Activated CD4-positive, alpha-beta T cell treated with anti-CD3 and anti-CD28 coated beads, Interleukin-2, amount 50 U/mL, for 24 hours (primary cell): ENCODE measurements around the gene LAMA3.

Experiments
- DNase-seq, 2 donors: peaks; one replicate each; pipeline ENCODE4 v3.0.0-alpha.2; 2020; ENCODE audit warnings: low read depth in 1 of 2, low spot score in 1 of 2

The LAMA3 gene

DNA sequence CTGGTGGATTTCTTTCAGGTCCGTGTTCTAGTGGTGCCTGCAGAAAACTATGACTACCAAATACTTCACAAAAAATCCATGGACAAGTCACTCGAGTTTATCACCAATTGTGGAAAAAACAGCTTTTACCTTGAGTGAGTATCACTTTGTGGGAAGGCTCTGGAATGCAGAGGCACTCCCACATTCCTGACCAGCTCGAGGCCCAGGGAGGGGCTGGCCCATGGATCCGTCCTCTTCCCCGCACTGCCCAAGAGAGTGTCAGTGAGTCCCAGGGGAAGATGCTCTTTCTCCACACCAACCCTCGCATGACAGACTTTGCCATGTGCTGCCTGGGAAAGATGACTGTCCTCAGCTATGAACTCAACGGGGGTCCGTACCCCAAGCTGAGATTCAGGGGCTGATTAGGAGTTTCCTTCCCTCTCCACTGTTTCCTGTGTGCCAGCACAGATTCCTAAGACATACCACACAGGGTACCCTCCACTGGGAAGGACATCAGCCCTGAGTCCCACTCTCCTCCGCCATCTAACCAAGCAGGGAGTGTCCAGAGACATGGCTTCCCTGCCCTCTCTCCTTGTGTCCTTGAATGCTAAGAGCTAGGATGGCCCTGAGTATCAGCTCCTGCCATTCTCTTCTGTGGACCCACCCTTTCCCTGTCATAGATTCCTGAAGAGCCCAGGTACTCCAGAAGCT is 155.9 kb downstream of the LAMA3 start:
- no peak for DNase-seq

DNA sequence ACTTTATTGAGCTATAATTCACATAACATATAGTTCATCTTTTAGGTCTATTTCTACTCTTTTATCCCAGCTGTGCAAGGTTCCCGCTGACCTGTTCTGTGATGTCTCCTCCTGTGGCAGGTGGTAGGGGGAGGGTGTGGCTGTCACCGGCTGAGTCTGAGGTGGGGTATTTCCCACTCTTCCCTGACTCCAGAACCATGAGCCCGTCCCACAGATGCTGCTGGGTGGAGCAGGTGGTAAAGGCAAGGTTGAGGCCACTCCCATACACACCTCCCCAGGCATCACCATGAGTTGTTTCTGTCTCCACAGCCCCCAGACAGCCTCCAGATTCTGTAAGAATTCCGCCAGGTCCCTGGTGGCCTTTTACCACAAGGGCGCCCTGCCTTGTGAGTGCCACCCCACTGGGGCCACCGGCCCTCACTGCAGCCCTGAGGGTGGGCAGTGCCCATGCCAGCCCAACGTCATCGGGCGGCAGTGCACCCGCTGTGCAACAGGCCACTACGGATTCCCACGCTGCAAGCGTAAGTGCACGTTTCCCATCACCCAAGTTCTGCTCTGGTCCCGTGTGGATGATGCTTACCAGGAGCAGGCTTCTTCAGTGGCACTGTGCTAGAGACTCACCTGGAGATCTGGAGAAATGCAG is 156.9 kb downstream of the LAMA3 start:
- DNase-seq: no peak

DNA sequence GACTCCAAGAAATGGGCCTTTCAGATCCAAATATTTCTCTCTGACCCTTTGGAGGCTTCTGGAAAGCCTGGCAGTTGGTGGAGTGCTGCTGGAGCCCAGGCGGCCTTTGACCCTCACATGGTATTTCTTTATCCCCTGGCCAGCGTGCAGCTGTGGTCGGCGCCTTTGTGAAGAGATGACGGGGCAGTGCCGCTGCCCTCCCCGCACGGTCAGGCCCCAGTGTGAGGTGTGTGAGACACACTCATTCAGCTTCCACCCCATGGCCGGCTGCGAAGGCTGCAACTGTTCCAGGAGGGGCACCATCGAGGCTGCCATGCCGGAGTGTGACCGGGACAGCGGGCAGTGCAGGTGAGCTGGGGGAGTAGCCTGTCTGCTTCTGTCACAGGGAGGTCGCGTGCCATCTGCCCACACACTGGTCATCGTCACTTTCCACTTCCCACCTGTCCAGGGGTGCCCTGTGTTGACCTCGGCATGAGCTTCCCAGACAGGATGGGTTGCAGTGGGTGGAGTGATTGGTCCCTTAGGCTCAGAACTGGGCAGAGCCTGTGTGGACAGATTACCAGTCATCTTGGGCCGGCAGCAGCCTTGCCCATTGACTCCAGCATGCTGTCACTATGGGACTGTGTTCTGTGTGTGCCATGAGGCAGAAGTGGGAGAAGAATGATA is 158.2 kb downstream of the LAMA3 start:
- DNase-seq: no peak

DNA sequence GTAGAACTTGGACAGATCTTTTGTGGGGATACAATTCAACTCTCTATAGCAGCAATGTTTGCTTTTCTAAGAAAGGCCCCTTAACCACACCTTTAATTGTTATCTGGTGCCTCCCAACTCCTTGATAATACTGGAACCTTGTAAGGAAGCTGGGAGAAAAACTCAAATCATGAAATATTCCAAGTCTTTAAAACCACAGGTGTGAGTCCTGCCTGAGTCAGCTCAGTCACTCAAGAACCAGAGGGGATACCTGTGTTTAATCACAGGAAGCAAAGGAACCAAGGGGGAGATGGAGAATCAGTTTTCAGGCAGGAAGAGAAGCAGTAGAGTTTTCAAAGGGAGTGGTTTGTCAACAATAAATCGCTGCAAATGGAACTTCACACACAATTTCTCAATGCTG is 159.9 kb downstream of the LAMA3 start:
- no peak for DNase-seq

DNA sequence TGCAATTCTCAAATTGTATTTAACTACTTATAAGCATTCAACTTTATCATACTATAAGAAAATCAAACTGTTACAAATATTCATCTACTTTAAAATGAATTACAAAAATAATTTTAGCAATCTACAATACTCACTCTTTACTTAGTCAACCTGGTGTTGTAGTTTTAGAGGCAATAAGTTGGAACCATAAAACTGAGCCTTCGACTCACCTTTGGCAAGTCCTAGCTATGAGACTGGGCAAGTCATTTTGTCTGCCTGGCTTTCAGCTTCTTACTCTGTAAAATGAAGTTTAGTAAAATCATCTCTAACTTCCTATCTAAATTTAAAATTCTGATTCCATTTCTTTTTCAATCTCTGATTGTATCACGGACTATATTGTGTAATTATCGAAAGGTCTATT is 161.0 kb downstream of the LAMA3 start:
- no peak for DNase-seq

DNA sequence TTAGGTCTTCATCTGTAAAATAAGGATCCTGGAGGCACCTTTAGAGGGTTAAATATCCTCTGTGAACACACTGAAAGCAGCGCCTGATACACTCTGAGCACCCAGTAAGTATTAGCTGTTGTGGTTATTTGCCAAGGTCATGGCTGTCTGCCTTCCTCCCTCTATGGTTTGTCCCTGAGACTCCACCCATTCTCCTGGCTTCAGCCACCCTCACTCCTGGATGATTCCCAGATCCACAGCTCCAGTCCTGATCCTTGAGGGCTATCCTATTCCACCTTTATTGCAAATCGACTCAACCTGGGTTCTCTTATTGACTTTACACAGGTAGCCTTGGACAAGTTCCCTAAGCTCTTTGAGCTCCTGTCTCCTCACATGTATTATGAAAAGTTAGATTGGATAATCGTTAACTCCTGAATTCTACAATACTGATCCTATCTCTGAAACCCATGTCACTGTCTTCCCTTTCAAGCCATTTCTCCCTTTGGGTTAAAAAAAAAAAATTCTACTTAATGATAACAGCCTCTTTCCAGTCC is 162.3 kb downstream of the LAMA3 start:
- DNase-seq: no peak

DNA sequence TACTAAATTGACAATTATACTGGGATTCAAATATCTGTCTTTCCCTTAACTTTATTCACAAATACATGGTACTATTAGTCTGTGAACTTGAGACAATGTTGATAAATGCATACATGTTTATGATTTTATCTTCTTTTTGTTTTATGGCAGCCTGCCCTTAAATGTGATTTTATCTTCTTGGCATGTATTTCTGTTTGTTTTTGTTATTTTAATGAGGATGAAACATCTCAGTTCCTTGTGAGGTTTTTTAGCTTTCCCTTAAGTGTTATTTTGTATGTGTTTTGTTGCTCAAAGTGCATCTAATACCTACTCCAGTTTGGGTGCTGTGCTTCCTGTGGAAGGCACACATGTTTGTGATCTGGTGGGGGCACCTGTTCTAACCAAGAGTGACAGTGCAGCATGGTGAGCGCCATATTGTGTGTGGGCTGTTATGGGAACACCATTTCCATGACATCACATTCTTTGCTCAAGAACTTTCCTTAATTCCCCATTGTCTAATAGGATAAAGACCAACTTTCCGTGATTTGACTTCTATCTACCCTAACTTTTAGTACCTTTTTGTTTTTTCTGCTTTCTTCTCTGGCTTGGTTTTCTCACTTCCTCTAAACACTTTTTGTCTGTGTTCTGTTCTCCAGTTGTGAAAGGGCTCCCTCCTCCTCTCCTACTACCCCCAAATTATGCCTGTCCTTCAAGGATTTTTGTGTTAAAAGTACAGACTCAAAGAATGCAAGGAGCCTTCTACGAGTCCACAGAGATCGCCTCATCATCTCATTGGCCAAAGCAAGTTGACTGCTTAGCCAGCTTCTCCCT is 163.2 kb downstream of the LAMA3 start:
- DNase-seq: no peak

DNA sequence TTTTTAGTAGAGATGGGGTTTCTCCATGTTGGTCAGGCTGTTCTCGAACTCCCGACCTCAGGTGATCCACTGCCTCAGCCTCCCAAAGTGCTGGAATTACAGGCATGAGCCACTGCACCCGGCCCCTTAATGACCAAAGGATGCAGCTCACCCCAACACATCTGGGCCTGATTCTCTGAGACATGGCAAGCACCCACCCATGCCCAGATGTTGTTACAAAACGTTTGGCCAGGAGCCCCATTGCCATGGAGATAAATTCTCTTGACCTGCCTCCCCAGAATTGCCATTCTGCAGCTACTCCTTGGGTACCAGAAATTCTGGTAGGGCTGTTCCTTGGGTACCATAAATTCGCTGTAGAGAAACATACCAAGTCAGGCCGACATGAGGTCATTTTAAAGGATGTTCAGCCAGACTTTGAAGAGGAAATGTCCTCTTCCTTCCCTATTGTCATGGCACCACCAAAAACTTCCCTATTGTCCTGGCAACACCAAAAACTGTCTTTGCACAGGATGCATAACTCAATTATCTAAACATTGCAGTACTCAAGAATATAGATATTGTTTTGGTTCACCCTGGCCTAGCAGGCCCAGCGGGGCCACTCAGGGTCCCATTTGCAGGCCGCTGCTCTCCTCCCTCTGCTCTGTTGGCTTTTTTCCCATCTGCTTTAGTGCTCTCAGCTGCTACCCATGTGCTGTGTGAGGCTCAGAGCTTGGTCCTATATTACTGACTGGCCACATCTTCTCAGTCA is 164.4 kb downstream of the LAMA3 start:
- DNase-seq: no peak

DNA sequence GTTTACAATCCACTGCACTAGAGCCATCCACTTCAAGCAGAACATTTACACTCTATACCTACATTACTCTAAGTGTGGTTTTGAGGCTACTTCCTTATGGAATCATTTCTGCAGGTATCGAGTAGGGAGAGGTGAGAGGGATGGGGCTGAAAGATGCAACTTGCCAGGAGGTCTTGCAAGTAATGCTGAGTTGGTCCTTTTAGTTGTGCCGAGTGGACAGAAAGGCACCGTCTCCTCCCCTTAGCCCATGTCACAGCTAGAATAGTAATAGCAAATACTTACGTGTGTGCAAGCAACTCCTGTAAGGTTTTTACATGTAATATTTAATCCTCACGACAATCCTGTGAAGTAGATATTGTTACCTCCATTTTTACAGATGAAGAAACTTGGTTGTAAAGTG is 166.5 kb downstream of the LAMA3 start:
- no peak for DNase-seq

DNA sequence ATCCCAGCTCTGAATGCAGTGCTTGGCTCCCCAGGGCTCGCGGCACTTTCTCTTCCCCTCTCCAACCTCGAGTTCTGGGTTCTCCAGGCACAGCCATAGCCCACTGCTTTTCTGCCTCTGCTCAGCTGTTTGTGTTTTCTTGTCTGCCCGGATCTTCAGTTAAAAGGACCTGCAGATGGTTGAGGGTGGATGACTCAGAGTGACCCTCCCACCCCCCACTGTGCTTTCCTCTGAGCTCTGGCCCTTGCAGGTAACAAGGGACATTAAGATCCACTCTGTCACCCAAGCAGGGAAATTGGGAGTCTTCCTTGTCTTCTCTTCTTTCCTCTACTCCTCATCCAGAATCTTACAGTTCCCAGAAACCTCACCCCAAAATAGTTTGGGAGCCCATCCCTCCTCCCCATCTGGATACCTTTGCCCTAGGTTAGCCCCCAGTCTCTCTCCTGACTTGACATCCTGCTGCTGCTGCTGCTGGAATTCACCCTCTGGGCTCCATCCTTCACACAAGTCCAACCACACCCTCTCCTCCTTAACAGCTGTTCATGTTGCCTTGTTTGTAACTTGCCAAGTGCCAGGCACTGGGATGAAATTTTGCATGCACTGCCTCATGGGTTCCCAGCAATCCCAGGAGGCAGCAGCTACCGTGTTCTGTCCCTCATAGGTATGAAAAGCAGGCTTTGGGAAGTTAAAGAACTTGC is 167.4 kb downstream of the LAMA3 start:
- no peak for DNase-seq

DNA sequence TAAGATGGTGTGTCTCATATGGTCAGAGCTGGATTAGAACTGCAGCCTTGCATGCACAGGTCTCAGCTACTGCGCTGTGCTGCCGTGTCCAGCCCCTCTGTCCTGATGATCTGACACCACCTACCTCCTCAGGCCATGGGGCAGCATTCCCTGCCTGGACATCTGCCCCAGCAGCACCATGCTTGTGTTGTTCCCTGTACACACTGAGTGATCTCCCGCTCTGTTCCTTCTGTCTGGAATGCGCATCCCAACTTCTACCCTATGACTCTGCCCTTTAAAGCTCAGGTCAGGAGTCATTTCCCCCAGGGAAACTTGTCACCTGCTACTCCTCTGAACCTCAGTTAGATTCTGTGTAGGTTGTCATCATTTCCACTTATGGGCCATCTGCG is 167.9 kb downstream of the LAMA3 start:
- DNase-seq: no peak

DNA sequence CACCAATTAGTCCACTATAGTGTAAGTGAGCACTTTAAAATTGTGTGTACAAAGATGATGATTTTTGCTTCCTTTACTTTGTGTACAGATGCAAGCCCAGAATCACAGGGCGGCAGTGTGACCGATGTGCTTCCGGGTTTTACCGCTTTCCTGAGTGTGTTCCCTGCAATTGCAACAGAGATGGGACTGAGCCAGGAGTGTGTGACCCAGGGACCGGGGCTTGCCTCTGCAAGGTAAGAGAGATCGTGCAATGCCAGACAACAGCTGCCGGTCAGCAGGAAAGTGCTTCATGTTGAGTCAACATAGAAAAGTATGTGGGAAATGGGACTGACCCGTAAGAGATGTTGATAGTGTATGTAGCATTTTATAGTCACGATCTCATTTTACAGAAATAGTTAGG is 168.5 kb downstream of the LAMA3 start:
- no peak for DNase-seq

DNA sequence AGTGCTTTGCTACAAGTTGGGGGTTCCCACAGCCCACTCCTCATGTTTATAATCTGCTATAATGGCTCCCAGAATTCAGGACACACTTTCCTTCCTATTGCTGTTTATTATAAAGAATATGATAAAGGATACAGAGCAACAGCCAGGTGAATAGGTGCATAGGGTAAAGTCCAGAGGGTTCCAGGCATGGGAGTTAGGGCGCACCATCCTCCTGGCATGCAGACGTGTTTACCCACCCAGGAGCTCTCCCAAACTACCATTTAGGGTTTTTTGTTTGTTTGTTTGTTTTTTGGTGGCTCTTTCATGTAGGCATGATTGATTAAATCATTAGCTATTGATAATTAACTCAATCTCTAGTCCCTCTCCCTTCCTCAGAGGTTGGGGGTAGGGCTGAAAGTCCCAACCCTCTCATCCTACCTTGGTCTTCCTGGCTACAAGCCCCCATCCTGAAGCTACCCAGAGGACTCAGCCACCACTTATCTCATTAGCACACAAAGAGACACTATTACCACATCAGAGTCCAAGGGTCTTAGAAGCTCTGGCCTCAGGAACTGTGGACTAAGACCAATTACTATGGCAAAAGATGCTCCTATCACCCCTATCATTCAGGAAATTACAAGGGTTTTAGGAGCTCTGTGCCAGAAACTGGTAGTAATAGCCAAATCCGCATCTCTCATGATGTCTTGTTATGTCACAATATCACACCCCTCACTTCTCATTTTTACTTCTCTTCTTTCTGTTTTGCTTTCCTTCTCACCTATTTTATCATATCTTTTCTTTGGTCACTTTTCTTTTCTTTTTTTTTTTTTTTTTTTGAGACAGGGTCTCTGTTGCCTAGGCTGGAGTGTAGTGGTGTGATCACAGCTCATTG is 170.4 kb downstream of the LAMA3 start:
- no peak for DNase-seq

DNA sequence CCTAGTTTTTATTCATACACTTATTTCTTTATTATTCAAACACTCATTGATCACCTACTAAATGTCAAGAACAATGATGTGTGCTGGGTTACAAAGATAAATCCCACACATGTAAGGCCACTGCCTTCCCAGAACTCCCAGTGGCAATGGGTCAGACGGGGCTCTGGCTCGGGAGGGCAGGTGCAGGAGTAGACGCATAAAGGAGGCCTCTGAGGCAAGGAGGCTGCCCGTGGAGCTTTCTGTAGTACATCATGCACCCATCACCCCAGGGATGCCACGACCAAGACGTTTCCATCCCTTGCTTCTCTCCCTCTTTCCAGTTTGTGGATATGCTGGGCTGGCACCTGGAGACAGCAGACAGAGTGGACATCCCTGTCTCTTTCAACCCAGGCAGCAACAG is 172.1 kb downstream of the LAMA3 start:
- DNase-seq: no peak

DNA sequence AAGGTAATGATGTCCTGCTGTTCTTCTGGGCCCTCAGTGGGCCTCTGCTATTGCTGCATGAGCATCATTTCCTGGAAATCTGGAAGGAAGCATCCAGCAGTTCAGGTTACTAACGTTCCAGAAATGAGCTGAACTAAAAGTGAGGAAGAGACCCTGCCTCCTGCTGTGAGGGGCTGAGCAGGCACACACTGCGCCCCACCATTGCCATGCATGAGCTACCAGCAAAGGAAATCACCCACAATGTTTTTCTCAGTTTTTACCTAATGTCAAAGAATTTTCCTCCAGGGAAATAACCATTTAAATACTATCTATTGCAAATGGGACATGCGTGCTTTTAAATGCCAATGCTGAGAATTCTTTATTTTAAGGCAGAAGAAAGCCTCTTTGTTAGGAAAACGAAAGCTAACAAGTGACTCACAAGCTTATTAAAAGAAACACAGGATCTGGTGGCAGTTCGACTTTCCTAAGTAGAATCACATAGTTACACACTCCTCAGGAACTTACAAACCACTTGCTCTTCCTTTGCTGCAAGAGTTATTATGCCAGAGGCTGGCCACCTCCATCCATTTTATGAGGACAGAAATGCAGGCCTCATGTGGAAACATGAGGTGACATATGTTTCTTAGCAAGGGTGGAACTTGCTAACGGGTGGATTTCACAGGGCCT is 172.7 kb downstream of the LAMA3 start:
- DNase-seq: no peak

DNA sequence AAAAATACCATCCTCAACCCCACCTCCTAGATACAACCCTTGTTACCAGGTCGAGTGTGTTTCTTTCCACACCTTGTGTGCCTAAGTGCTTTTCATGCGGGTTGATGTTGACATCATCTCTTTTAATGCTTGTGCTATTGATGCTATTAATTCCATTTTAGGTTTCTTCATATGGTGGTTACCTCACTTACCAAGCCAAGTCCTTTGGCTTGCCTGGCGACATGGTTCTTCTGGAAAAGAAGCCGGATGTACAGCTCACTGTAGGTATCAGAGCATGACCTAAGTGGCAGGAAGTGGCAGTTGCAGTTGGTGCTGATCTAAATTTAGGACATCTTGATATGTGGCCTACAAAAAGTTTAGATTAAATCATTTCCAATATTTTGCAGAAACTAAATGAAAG is 175.4 kb downstream of the LAMA3 start:
- DNase-seq: no peak

DNA sequence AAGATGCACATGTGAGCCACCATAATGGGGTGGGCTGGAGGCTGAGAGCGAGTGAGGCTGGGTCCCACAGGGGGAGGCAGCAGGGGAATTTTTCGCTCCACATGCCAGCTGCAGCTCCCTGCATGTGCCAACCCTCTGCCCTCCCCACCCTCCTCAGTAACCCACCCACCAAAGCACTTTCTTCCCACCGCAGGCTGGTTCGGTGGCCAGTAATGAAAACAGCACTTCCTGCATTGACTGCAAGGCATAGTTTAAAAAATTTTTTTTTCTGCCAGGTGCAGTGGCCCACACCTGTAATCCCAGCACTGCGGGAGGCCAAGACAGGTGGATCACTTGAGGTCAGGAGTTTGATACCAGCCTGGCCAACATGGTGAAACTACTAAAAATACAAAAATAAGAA is 177.8 kb downstream of the LAMA3 start:
- DNase-seq: no peak

DNA sequence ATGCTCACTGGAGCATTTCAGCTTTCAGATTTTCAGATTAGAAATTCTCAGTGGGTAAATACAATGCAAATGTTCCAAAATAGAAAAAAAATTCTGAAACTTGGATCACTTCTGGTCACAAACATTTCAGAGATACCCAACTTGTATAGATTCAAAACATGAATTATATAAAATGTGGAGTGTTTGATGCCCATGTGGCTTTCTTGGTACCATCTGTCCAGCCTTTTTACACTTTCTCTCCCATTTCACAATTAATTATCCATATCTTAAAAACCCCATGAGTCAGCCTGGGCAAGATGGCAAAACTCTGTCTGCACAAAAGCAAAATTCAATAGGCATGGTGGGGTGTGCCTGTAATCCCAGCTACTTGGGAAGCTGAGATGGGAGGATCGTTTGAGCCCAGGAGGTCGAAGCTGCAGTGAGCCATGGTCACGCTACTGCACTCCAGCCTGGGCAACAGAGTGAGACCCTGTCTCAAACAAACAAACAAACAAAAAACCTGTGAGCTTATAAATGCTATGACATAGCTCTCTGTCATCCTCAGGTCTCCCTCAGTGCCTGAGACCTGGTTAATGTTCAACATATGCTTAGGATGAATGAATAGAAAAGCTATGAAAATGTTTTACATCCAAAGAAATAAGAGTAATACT is 179.0 kb downstream of the LAMA3 start:
- no peak for DNase-seq
